WTC11 (cell line): ENCODE data around the gene SNRNP70. TPM values are rescaled to one million over a fixed set of nuclear protein-coding genes. Genes with fewer than 3 reads are reported as not detected.
A peak's percentile ranks its signal among the peaks of the same experiment; 100 is the strongest.

Experiments used
- AR ChIP-seq: fragments of 250-450 bp; sonication (Bioruptor Pico); IDR thresholded peaks from 2 replicates; pipeline ENCODE4 v1.9.0; 2021; ENCODE audit warnings: mild to moderate bottlenecking
- ATF3 ChIP-seq: sonication (generic); formaldehyde crosslinking; conservative IDR thresholded peaks from 2 replicates; pipeline ENCODE4 v1.8.1; 2022; ENCODE audit warnings: mild to moderate bottlenecking, missing genetic modification reagents
- ATF6 ChIP-seq: sonication (generic); formaldehyde crosslinking; IDR thresholded peaks from 2 replicates; pipeline ENCODE4 v1.8.1; 2023; ENCODE audit warnings: mild to moderate bottlenecking, missing genetic modification reagents
- CREB1 ChIP-seq: sonication (generic); formaldehyde crosslinking; IDR thresholded peaks from 2 replicates; pipeline ENCODE4 v1.8.0; 2023; ENCODE audit warnings: mild to moderate bottlenecking, missing genetic modification reagents
- CTCF ChIP-seq: fragments of 200-600 bp; IDR thresholded peaks from 2 replicates; pipeline ENCODE4 v1.8.0; 2022; ENCODE audit warnings: antibody characterized with exemption
- ETV6 ChIP-seq: sonication (generic); formaldehyde crosslinking; IDR thresholded peaks from 2 replicates; pipeline ENCODE4 v1.8.1; 2022; ENCODE audit warnings: mild to moderate bottlenecking, missing genetic modification reagents
- FOXJ3 ChIP-seq: sonication (generic); formaldehyde crosslinking; IDR thresholded peaks from 2 replicates; pipeline ENCODE4 v1.9.0; 2021; ENCODE audit warnings: missing genetic modification reagents, mild to moderate bottlenecking, borderline replicate concordance
- JUN ChIP-seq: sonication (generic); formaldehyde crosslinking; IDR thresholded peaks from 2 replicates; pipeline ENCODE4 v1.8.0; 2023; ENCODE audit warnings: mild to moderate bottlenecking, missing genetic modification reagents
- KAT7 ChIP-seq: sonication (generic); formaldehyde crosslinking; IDR thresholded peaks from 2 replicates; pipeline ENCODE4 v1.8.1; 2023; ENCODE audit warnings: missing genetic modification reagents, mild to moderate bottlenecking, borderline replicate concordance
- PREB ChIP-seq: sonication (generic); formaldehyde crosslinking; IDR thresholded peaks from 2 replicates; pipeline ENCODE4 v1.8.1; 2022; ENCODE audit warnings: mild to moderate bottlenecking, missing genetic modification reagents, moderate library complexity, borderline replicate concordance
- RELA ChIP-seq: sonication (generic); formaldehyde crosslinking; IDR thresholded peaks from 2 replicates; pipeline ENCODE4 v1.8.1; 2022; ENCODE audit warnings: missing genetic modification reagents, mild to moderate bottlenecking, borderline replicate concordance
- RORB ChIP-seq: fragments of 250-450 bp; sonication (Bioruptor Pico); IDR thresholded peaks from 2 replicates; pipeline ENCODE4 v1.9.0; 2021; ENCODE audit warnings: mild to moderate bottlenecking
- SOX15 ChIP-seq: fragments of 250-450 bp; sonication (Bioruptor Pico); IDR thresholded peaks from 2 replicates; pipeline ENCODE4 v1.9.0; 2021; ENCODE audit warnings: mild to moderate bottlenecking
- SP1 ChIP-seq: sonication (generic); formaldehyde crosslinking; conservative IDR thresholded peaks from 2 replicates; pipeline ENCODE4 v1.8.1; 2022; ENCODE audit warnings: missing genetic modification reagents
- TEAD1 ChIP-seq: sonication (generic); formaldehyde crosslinking; IDR thresholded peaks from 2 replicates; pipeline ENCODE4 v1.8.0; 2022; ENCODE audit warnings: mild to moderate bottlenecking, missing genetic modification reagents
- TEAD4 ChIP-seq: sonication (generic); formaldehyde crosslinking; IDR thresholded peaks from 2 replicates; pipeline ENCODE4 v1.8.0; 2022; ENCODE audit warnings: mild to moderate bottlenecking, missing genetic modification reagents
- ZBTB21 ChIP-seq: sonication (generic); formaldehyde crosslinking; IDR thresholded peaks from 2 replicates; pipeline ENCODE4 v1.8.1; 2023; ENCODE audit warnings: mild to moderate bottlenecking, missing genetic modification reagents, borderline replicate concordance
- ZBTB43 ChIP-seq: sonication (generic); formaldehyde crosslinking; IDR thresholded peaks from 2 replicates; pipeline ENCODE4 v1.8.1; 2023; ENCODE audit warnings: mild to moderate bottlenecking, missing genetic modification reagents
- ZMAT4 ChIP-seq: fragments of 250-450 bp; sonication (Bioruptor Pico); IDR thresholded peaks from 2 replicates; pipeline ENCODE4 v1.9.0; 2021; ENCODE audit warnings: mild to moderate bottlenecking
- ZNF121 ChIP-seq: sonication (generic); formaldehyde crosslinking; IDR thresholded peaks from 2 replicates; pipeline ENCODE4 v1.8.0; 2023; ENCODE audit warnings: missing genetic modification reagents
- ZNF423 ChIP-seq: fragments of 250-450 bp; sonication (Bioruptor Pico); IDR thresholded peaks from 2 replicates; pipeline ENCODE4 v2.1.2; 2022; ENCODE audit warnings: mild to moderate bottlenecking, moderate library complexity
- ZNF512 ChIP-seq: sonication (generic); formaldehyde crosslinking; IDR thresholded peaks from 2 replicates; pipeline ENCODE4 v1.8.1; 2022; ENCODE audit warnings: missing genetic modification reagents, borderline replicate concordance
- ZNF532 ChIP-seq: fragments of 250-450 bp; sonication (Bioruptor Pico); IDR thresholded peaks from 2 replicates; pipeline ENCODE4 v1.9.0; 2021; ENCODE audit warnings: mild to moderate bottlenecking, borderline replicate concordance
- total RNA-seq: library from RNA; stranded (reverse); gene quantifications from 3 replicates; pipeline ENCODE4 v1.2.3, GENCODE V29; 2021

SNRNP70 gene
- total RNA-seq, 1 experiment from 2014 or later: 266 TPM

GRCh38 chr19:49151267-49152118, 66.2 kb downstream of the SNRNP70 start (continued):
- TF ChIP-seq ZMAT4 (CRISPR knock-in tag) (no peak), JUN (CRISPR knock-in tag) (no peak), ZNF512 (no peak), ATF3 (CRISPR knock-in tag) (no peak), ATF6 (CRISPR knock-in tag) (no peak), ETV6 (peak; percentile 75; the same call in 1 of the 2 replicates), SP1 (CRISPR knock-in tag) (peak; percentile 98), KAT7 (no peak), TEAD1 (no peak), ZBTB43 (CRISPR knock-in tag) (no peak), ZNF121 (CRISPR knock-in tag) (no peak), RELA (CRISPR knock-in tag) (no peak), ZNF532 (CRISPR knock-in tag) (no peak), ZBTB21 (CRISPR knock-in tag) (no peak), SOX15 (CRISPR knock-in tag) (no peak), TEAD4 (CRISPR knock-in tag) (no peak), CTCF (no peak), RORB (CRISPR knock-in tag) (no peak), AR (CRISPR knock-in tag) (no peak), FOXJ3 (CRISPR knock-in tag) (no peak), PREB (no peak), ZNF423 (CRISPR knock-in tag) (no peak), CREB1 (peak; percentile 59; the same call in 1 of the 2 replicates)
